ENCODE measurements around the gene MOB3B. TPM values are rescaled to one million over a fixed set of nuclear protein-coding genes. Genes with fewer than 3 reads are reported as not detected.

MOB3B gene
- total and polyA plus RNA-seq, 11 donors = 0.42 to 2.8 (median 1.8) TPM

- ATAC-seq = peak; percentile 37 to 86 (median 76)
- Histone ChIP-seq H3K4me1 (peaks cover 0 to 39% (median 16%) of the 10 kb centered on the region in 12 donors), H3K36me3 (no peaks in the 10 kb centered on the region), H3K27ac (no peak overlapping the region), H3K27me3 (no peaks in the 10 kb centered on the region), H3K9me3 (peaks cover 0 to 4% (median 0%) of the 10 kb centered on the region in 12 donors), H3K4me3 (no peak overlapping the region)
- no peak for DNase-seq
- 46 to 62% (median 58%) methylated on average over 4 of the region's 4 CpGs for WGBS, 4 donors
- TF ChIP-seq CTCF (IDR thresholded peaks at IDR 0.05) (no peak), POLR2A (IDR thresholded peaks at IDR 0.05) (no peak)
- intact Hi-C loops (cut with DNase I) = no loop called here
Observed at GRCh38 chr9:27395484-27395921, 134.1 kb downstream of the MOB3B start.

GRCh38 chr9:27394826-27395201 is 134.8 kb downstream of the MOB3B start:
- Histone ChIP-seq H3K4me3 (no peak overlapping the region), H3K27ac (peak overlapping the region in 1 of 12 donors; percentile 24), H3K9me3 (peaks cover 0 to 4% (median 0%) of the 10 kb centered on the region in 12 donors), H3K27me3 (no peaks in the 10 kb centered on the region), H3K4me1 (peaks cover 0 to 39% (median 16%) of the 10 kb centered on the region in 12 donors), H3K36me3 (no peaks in the 10 kb centered on the region)
- ATAC-seq (no peak), DNase-seq (no peak)
- no peak for TF ChIP-seq CTCF (IDR thresholded peaks at IDR 0.05)
- no peak for TF ChIP-seq POLR2A (IDR thresholded peaks at IDR 0.05)
- intact Hi-C loops (cut with DNase I) = loop anchor here in 1 of 10 donors (5.0 kb wide), 1 partner anchor 53 kb away; no protein-coding TSS in a partner anchor
- WGBS, 4 donors = 78 to 82% (median 79%) methylated on average over 3 of the region's 3 CpGs

DNA sequence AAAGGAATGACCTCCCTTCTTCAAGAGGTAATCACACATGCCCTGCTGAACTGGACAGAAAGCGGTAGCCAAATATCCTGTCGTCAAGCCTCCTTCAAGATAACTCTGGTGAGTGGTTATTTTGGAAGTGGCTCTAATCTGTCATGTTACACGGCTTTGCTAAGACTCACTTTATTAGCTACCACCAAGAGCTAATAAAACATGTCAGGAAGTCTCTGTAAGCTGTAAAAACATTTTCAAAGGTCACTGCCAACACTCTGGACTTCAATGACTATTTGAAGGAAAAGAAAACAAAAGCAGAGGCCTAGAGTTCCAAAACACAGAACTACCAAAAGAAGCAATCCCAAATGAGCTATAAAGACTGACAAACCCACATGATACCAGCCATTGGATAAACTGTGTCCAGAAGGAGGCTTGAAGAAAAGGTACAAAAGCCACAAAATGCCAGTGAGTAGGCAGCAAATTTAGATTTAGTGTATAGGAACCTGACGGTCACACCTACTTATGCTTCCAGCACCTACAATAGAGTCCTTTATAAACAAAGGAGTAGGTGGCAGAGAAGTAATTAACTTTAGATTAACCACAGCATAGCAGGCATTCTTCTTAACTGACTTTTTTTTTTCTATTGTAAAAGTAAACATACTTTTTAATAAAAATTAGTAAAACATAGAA is 135.3 kb downstream of the MOB3B start:
- 24 to 45% (median 35%) methylated on average over 4 of the region's 4 CpGs for WGBS, 4 donors
- intact Hi-C loops (cut with DNase I) = loop anchor here in 1 of 10 donors (5.0 kb wide), 1 partner anchor 52 kb away; no protein-coding TSS in a partner anchor
- H3K9me3 ChIP-seq = peaks cover 0 to 4% (median 0%) of the 10 kb centered on the region in 12 donors
- TF ChIP-seq POLR2A (IDR thresholded peaks at IDR 0.05) = no peak
- no peak for TF ChIP-seq CTCF (IDR thresholded peaks at IDR 0.05)
- H3K4me1 ChIP-seq = peaks cover 0 to 39% (median 16%) of the 10 kb centered on the region in 12 donors
- no peak overlapping the region for H3K4me3 ChIP-seq
- no peaks in the 10 kb centered on the region for H3K27me3 ChIP-seq
- no peaks in the 10 kb centered on the region for H3K36me3 ChIP-seq
- H3K27ac ChIP-seq = peak overlapping the region in 3 of 12 donors; percentile 5 to 25 (median 24)
- peak in 1 of 5 donors; percentile 11 for DNase-seq
- peak; percentile 41 to 85 (median 74) for ATAC-seq

- no peak overlapping the region for H3K4me3 ChIP-seq
- DNase-seq (no peak), ATAC-seq (no peak)
- H3K9me3 ChIP-seq = peaks cover 0 to 4% (median 0%) of the 10 kb centered on the region in 12 donors
- H3K36me3 ChIP-seq = no peaks in the 10 kb centered on the region
- 92 to 93% (median 92%) methylated on average over 6 of the region's 6 CpGs for WGBS, 4 donors
- no peak overlapping the region for H3K27ac ChIP-seq
- peaks cover 0 to 39% (median 16%) of the 10 kb centered on the region in 12 donors for H3K4me1 ChIP-seq
- TF ChIP-seq POLR2A (IDR thresholded peaks at IDR 0.05) = no peak
- no peak for TF ChIP-seq CTCF (IDR thresholded peaks at IDR 0.05)
- H3K27me3 ChIP-seq = no peaks in the 10 kb centered on the region
- intact Hi-C loops (cut with DNase I) = loop anchor here in 1 of 10 donors (5.0 kb wide), 1 partner anchor 51 kb away; no protein-coding TSS in a partner anchor
Observed at GRCh38 chr9:27393054-27393846, 136.4 kb downstream of the MOB3B start.
